Thyroid gland (tissue), 4 donors: ENCODE data around the gene DDIT4L.

Experiments used
- CTCF ChIP-seq, 6 experiments: fragments of 200-600 bp in 3 of 6; fragments of 450-650 bp in 3 of 6; sonication (generic) in 3 of 6; IDR thresholded peaks; one replicate each; pipeline ENCODE4 v1.5.1; 2016 to 2019; ENCODE audit warnings: antibody characterized with exemption in 6 of 6, mild to moderate bottlenecking in 2 of 6, inconsistent platforms in 1 of 6, moderate library complexity in 1 of 6
- POLR2A ChIP-seq, 2 donors: fragments of 450-650 bp; IDR thresholded peaks; one replicate each; pipeline ENCODE4 v1.6.1; 2017; ENCODE audit warnings: antibody characterized with exemption in 2 of 2, mild to moderate bottlenecking in 2 of 2, moderate library complexity in 1 of 2

GRCh38 chr4:100187781-100188180 lies 2.5 kb downstream of the DDIT4L start:
- TF ChIP-seq CTCF (IDR thresholded peaks at IDR 0.05) (no peak), POLR2A (IDR thresholded peaks at IDR 0.05) (no peak)
